HG02943 (cell line): ENCODE results near the gene SLC1A4.
"Not testable (repeated sequence)": the region's sequence is repeated elsewhere in the genome, so short reads cannot be mapped to it uniquely, and the experiment has no call there.

Experiments
- ATAC-seq: cut with Tn5 transposase; IDR thresholded peaks from one replicate; pipeline ENCODE4 v1.9.1; 2021; ENCODE audit warnings: mild to moderate bottlenecking, low read depth, moderate library complexity; ENCODE audit not compliant: unreplicated experiment

Gene SLC1A4

GRCh38 chr2:64989982-64990614 lies 899 bp downstream of the SLC1A4 start:
- ATAC-seq = no peak

- ATAC-seq = no peak
These were observed 1.7 kb downstream of the SLC1A4 start for GRCh38 chr2:64990876-64991275.

- ATAC-seq = no peak
These were observed 3.0 kb downstream of the SLC1A4 start for GRCh38 chr2:64992218-64992617.

GRCh38 chr2:64992990-64993389 lies 3.8 kb downstream of the SLC1A4 start:
- no peak for ATAC-seq

- no peak for ATAC-seq
These were observed 5.8 kb downstream of the SLC1A4 start for GRCh38 chr2:64995041-64995440.

- ATAC-seq = no peak
These were observed 7.7 kb downstream of the SLC1A4 start for GRCh38 chr2:64996871-64997307.

GRCh38 chr2:64998658-64999061 lies 9.5 kb downstream of the SLC1A4 start:
- no peak for ATAC-seq

GRCh38 chr2:64999754-65000153 lies 10.6 kb downstream of the SLC1A4 start:
- no peak for ATAC-seq

GRCh38 chr2:65000644-65001043 lies 11.4 kb downstream of the SLC1A4 start:
- ATAC-seq = no peak

- ATAC-seq = no peak
These were observed 13.8 kb downstream of the SLC1A4 start for GRCh38 chr2:65003037-65003436.

- ATAC-seq = not testable (repeated sequence)
These were observed 15.0 kb downstream of the SLC1A4 start for GRCh38 chr2:65004232-65004631.

- ATAC-seq = no peak
These were observed 24.6 kb downstream of the SLC1A4 start for GRCh38 chr2:65013776-65014175.

GRCh38 chr2:65015731-65016130 lies 26.5 kb downstream of the SLC1A4 start:
- ATAC-seq = no peak

- no peak for ATAC-seq
These were observed 27.6 kb downstream of the SLC1A4 start for GRCh38 chr2:65016789-65017188.

GRCh38 chr2:65017335-65017734 lies 28.1 kb downstream of the SLC1A4 start:
- no peak for ATAC-seq

GRCh38 chr2:65018141-65018582 lies 29.0 kb downstream of the SLC1A4 start:
- ATAC-seq = no peak

- no peak for ATAC-seq
These were observed 29.8 kb downstream of the SLC1A4 start for GRCh38 chr2:65019010-65019409.

- ATAC-seq = no peak
These were observed 30.5 kb downstream of the SLC1A4 start for GRCh38 chr2:65019675-65020195.

- not testable (repeated sequence) for ATAC-seq
These were observed 31.1 kb downstream of the SLC1A4 start for GRCh38 chr2:65020251-65020650.

- no peak for ATAC-seq
These were observed 31.8 kb downstream of the SLC1A4 start for GRCh38 chr2:65020943-65021528.

- no peak for ATAC-seq
These were observed 32.5 kb downstream of the SLC1A4 start for GRCh38 chr2:65021709-65022108.

- no peak for ATAC-seq
These were observed 33.0 kb downstream of the SLC1A4 start for GRCh38 chr2:65022189-65022588.
